ENCODE data around the gene IQCE.
"Not testable (repeated sequence)": the region's sequence is repeated elsewhere in the genome, so short reads cannot be mapped to it uniquely, and the experiment has no call there.

GRCh38 chr7:2531796-2532110 is 27.0 kb upstream of the IQCE start:
- TF ChIP-seq POLR2A, EP300, POLR2AphosphoS5 (IDR thresholded peaks at IDR 0.05): not testable (repeated sequence)
- TF ChIP-seq, protein P1, sequence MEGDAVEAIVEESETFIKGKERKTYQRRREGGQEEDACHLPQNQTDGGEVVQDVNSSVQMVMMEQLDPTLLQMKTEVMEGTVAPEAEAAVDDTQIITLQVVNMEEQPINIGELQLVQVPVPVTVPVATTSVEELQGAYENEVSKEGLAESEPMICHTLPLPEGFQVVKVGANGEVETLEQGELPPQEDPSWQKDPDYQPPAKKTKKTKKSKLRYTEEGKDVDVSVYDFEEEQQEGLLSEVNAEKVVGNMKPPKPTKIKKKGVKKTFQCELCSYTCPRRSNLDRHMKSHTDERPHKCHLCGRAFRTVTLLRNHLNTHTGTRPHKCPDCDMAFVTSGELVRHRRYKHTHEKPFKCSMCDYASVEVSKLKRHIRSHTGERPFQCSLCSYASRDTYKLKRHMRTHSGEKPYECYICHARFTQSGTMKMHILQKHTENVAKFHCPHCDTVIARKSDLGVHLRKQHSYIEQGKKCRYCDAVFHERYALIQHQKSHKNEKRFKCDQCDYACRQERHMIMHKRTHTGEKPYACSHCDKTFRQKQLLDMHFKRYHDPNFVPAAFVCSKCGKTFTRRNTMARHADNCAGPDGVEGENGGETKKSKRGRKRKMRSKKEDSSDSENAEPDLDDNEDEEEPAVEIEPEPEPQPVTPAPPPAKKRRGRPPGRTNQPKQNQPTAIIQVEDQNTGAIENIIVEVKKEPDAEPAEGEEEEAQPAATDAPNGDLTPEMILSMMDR (IDR thresholded peaks at IDR 0.05), result not testable (repeated sequence)

Measured in upper lobe of left lung (tissue), 4 donors.